ENCODE results near the gene USP40.

USP40 gene

DNA sequence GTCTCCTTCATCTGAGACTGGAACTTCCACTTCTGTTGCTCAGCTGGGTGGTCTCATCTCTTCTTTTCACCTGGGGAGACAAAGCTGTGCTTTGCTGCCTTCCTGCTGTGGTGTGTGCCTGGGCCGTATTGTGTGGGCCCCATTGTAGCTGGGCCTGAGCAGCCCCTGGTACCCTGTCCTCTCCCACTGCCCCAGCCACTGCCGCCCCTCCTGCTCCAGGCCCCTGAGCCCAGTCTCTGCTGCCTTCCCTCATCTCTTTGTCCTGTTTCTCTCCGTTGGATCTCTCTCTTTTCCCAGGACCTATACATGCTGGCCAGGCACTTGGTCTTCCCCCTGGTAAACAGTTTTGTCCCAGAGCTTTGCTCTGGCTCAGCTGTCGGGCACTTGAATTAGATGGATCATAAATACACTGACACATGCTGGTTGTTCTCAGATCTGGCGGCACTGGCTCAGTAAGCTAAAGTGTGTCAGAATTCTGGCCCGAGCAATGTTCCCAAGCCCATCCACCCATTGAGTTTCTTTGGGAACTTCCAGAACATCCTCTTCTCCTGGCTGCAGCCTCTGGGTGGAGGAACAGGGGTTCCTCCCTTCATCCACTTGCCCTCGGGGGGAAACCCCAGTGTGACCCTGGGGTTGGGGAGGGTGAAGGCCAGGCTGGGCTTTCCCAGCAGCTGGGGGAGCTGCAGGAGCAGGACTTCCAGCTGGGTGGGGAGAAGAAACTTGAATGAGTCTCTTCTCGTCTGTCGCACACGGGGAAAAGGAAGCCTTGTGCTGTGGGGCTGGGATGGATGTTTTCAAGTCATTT lies 113.3 kb downstream of the USP40 start:
- no peaks in the 10 kb centered on the region for H3K79me2 ChIP-seq (ENCODE audit: control insufficient read depth, insufficient read depth, low read length, poor library complexity)
- H3K18ac ChIP-seq (ENCODE audit: low read length), result no peak overlapping the region
- no peak overlapping the region for H3K9ac ChIP-seq (ENCODE audit: low read length)
- no peak overlapping the region for H3K14ac ChIP-seq (ENCODE audit: low read length)
- H2BK120ac ChIP-seq (ENCODE audit: insufficient read depth, low read length, poor library complexity), result no peak overlapping the region
- H3K4me1 ChIP-seq (ENCODE audit: control insufficient read depth in 1 of 2, insufficient read depth in 2 of 2, low read length in 2 of 2), result no peaks in the 10 kb centered on the region
- no peak overlapping the region for H3K23ac ChIP-seq (ENCODE audit: low read length)
- no peak overlapping the region for H3K4ac ChIP-seq (ENCODE audit: low read depth, low read length)
- no peak overlapping the region for H2BK12ac ChIP-seq (ENCODE audit: low read length)
- no peak overlapping the region for H2AFZ ChIP-seq (ENCODE audit: insufficient read depth, low read length, poor library complexity)
- no peak for DNase-seq
- H3K36me3 ChIP-seq (ENCODE audit: control insufficient read depth in 1 of 2, insufficient read depth in 2 of 2, low read length in 2 of 2), result peaks cover 46 to 53% of the 10 kb centered on the region in 2 experiments
- H3K9me3 ChIP-seq (ENCODE audit: insufficient read depth, low read depth, low read length), result no peaks in the 10 kb centered on the region
- H3K27me3 ChIP-seq (ENCODE audit: insufficient read depth, low read length), result no peaks in the 10 kb centered on the region
- no peak overlapping the region for H3K27ac ChIP-seq (ENCODE audit: low read depth, low read length)
- no peaks in the 10 kb centered on the region for H3K79me1 ChIP-seq (ENCODE audit: low read length)
- no peak overlapping the region for H4K91ac ChIP-seq (ENCODE audit: low read depth, low read length)
- H2BK5ac ChIP-seq (ENCODE audit: low read depth, low read length, poor library complexity), result no peak overlapping the region
- no peak overlapping the region for H3K4me2 ChIP-seq (ENCODE audit: low read length)
- no peak overlapping the region for H3K4me3 ChIP-seq (ENCODE audit: low read depth, low read length)
- no peak overlapping the region for H4K8ac ChIP-seq (ENCODE audit: low read depth, low read length)
- no CpG with 5 or more reads among the region's 10 CpGs for WGBS (ENCODE audit: extremely low coverage, insufficient coverage, insufficient read length)
- H2AK5ac ChIP-seq (ENCODE audit: low read length), result no peak overlapping the region
- no peak overlapping the region for H4K12ac ChIP-seq (ENCODE audit: low read depth, low read length)

DNA sequence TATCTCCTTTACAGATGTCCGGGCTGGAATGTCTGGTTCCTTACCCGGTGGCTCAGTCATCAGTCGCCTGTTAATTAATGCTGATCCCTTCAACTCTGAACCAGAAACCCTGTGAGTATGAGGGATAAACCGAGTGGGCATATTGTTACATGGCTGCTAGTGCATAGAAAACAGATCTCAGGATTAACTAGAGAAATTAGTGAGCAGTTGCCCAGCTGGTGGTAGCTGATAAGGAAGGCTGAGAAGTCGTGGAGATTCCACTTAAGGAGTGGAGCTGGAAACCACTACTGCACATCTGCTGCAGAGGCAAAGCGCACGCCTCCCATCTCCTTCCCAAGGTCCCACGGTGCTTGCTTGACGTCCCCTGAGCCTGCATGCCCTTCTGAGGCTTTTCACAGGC lies 114.6 kb downstream of the USP40 start:
- H2BK12ac ChIP-seq (ENCODE audit: low read length), result no peak overlapping the region
- H2BK120ac ChIP-seq (ENCODE audit: insufficient read depth, low read length, poor library complexity), result no peak overlapping the region
- no peak overlapping the region for H2AFZ ChIP-seq (ENCODE audit: insufficient read depth, low read length, poor library complexity)
- H3K36me3 ChIP-seq (ENCODE audit: control insufficient read depth in 1 of 2, insufficient read depth in 2 of 2, low read length in 2 of 2), result peaks cover 36 to 42% of the 10 kb centered on the region in 2 experiments
- H3K79me2 ChIP-seq (ENCODE audit: control insufficient read depth, insufficient read depth, low read length, poor library complexity), result no peaks in the 10 kb centered on the region
- no peak overlapping the region for H3K23ac ChIP-seq (ENCODE audit: low read length)
- no peak overlapping the region for H3K4me2 ChIP-seq (ENCODE audit: low read length)
- H3K18ac ChIP-seq (ENCODE audit: low read length), result no peak overlapping the region
- H3K4me3 ChIP-seq (ENCODE audit: low read depth, low read length), result no peak overlapping the region
- no peak overlapping the region for H3K4ac ChIP-seq (ENCODE audit: low read depth, low read length)
- WGBS (ENCODE audit: extremely low coverage, insufficient coverage, insufficient read length), result no CpG with 5 or more reads among the region's 9 CpGs
- no peak overlapping the region for H3K9ac ChIP-seq (ENCODE audit: low read length)
- H4K12ac ChIP-seq (ENCODE audit: low read depth, low read length), result no peak overlapping the region
- H3K27me3 ChIP-seq (ENCODE audit: insufficient read depth, low read length), result no peaks in the 10 kb centered on the region
- no peak overlapping the region for H3K27ac ChIP-seq (ENCODE audit: low read depth, low read length)
- no peaks in the 10 kb centered on the region for H3K9me3 ChIP-seq (ENCODE audit: insufficient read depth, low read depth, low read length)
- H2BK5ac ChIP-seq (ENCODE audit: low read depth, low read length, poor library complexity), result no peak overlapping the region
- H2AK5ac ChIP-seq (ENCODE audit: low read length), result no peak overlapping the region
- no peak overlapping the region for H3K14ac ChIP-seq (ENCODE audit: low read length)
- DNase-seq, result no peak
- H4K91ac ChIP-seq (ENCODE audit: low read depth, low read length), result no peak overlapping the region
- H3K79me1 ChIP-seq (ENCODE audit: low read length), result no peaks in the 10 kb centered on the region
- H4K8ac ChIP-seq (ENCODE audit: low read depth, low read length), result no peak overlapping the region
- no peaks in the 10 kb centered on the region for H3K4me1 ChIP-seq (ENCODE audit: control insufficient read depth in 1 of 2, insufficient read depth in 2 of 2, low read length in 2 of 2)

DNA sequence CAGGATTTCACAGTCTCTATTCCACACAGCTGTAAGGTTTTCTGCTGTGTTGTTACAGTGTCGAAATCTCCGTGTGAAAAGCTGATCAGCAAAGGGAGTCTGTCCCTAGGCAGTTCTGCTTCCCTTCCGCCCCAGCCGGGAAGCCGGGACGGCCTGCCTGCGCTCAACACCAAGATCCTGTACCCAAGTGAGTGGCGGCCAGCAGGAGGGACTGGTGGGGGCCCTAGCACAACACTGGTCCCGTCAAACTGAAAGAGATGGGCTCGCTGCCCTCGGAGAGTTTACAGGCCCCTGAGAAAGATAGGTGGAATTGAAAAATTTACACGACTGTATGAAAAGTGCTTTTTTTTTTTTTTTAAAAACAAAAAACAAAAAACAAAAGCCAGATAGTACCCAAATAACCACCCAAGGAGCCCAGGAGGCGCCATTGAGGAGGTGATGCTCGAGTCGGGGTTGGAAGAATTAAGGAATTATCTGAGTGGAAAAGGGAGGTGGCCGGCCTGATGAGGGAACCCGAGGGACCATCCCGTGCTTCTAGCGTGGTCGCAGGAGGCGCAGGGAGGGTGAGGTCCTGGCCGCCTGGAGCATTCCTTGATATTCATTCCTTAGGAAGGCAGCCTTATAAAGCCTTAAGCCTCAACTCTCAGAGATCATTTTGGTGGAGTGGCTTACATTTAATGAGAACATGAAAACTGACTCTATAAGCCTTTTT lies 115.6 kb downstream of the USP40 start:
- Histone ChIP-seq H3K27ac (ENCODE audit: low read depth, low read length) (no peak overlapping the region), H2AFZ (ENCODE audit: insufficient read depth, low read length, poor library complexity) (no peak overlapping the region), H3K4ac (ENCODE audit: low read depth, low read length) (no peak overlapping the region), H3K36me3 (ENCODE audit: control insufficient read depth in 1 of 2, insufficient read depth in 2 of 2, low read length in 2 of 2) (peaks cover 39 to 46% of the 10 kb centered on the region in 2 experiments), H3K23ac (ENCODE audit: low read length) (no peak overlapping the region), H3K14ac (ENCODE audit: low read length) (no peak overlapping the region), H3K9ac (ENCODE audit: low read length) (no peak overlapping the region), H3K4me1 (ENCODE audit: control insufficient read depth in 1 of 2, insufficient read depth in 2 of 2, low read length in 2 of 2) (no peaks in the 10 kb centered on the region), H3K4me2 (ENCODE audit: low read length) (no peak overlapping the region), H3K4me3 (ENCODE audit: low read depth, low read length) (no peak overlapping the region), H3K18ac (ENCODE audit: low read length) (no peak overlapping the region), H4K12ac (ENCODE audit: low read depth, low read length) (no peak overlapping the region), H2BK5ac (ENCODE audit: low read depth, low read length, poor library complexity) (no peak overlapping the region), H3K79me2 (ENCODE audit: control insufficient read depth, insufficient read depth, low read length, poor library complexity) (no peaks in the 10 kb centered on the region), H2AK5ac (ENCODE audit: low read length) (no peak overlapping the region), H3K79me1 (ENCODE audit: low read length) (no peaks in the 10 kb centered on the region), H4K8ac (ENCODE audit: low read depth, low read length) (no peak overlapping the region), H2BK12ac (ENCODE audit: low read length) (no peak overlapping the region), H3K9me3 (ENCODE audit: insufficient read depth, low read depth, low read length) (no peaks in the 10 kb centered on the region), H4K91ac (ENCODE audit: low read depth, low read length) (no peak overlapping the region), H3K27me3 (ENCODE audit: insufficient read depth, low read length) (no peaks in the 10 kb centered on the region), H2BK120ac (ENCODE audit: insufficient read depth, low read length, poor library complexity) (no peak overlapping the region)
- no CpG with 5 or more reads among the region's 22 CpGs for WGBS (ENCODE audit: extremely low coverage, insufficient coverage, insufficient read length)
- no peak for DNase-seq

DNA sequence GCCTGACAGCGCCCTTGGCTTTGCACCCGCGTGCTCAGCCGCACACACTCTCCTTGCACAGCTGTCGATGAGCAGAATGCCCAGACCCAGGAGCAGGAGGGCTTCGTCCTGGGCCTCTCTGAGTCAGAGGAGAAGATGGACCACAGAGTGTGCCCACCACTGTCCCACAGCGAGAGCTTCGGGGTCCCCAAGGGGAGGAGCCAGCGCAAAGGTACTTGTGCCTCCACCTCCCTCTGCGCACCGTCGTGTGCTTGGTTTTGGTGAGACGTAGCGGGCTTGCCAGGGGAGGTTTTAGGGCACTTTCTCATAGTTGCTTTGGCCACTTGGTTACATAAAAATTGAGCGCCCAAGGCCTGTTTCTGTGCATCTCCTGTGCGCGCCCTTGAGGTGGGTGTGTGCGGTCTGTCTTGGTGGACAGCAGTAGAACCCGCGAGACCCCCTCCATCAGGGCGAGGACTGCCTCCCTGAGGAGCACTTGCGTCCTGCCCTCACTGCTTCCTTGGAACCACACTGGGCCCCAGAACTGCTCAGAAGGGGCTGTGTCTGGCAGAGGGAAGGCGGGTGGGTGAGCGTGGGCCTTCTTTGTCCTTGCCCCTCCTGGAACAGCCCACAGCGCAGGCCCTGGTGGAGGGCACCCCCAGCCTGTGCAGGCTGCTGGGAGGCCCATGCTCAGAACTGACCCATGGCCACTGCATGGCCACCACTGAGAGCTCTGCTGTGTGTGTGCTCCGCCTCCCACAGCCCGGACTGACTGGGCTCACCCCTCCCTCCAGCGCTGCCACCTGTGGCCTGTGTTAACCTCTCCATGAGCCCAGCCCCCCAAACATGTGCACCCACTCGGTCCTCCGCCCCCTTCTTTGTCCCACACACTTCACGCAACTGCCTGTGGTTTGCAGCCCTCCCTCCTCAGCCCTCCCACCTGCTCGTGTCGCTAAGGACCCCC lies 116.4 kb downstream of the USP40 start:
- Histone ChIP-seq H3K79me1 (ENCODE audit: low read length) (no peaks in the 10 kb centered on the region), H4K8ac (ENCODE audit: low read depth, low read length) (no peak overlapping the region), H2BK120ac (ENCODE audit: insufficient read depth, low read length, poor library complexity) (no peak overlapping the region), H2AK5ac (ENCODE audit: low read length) (no peak overlapping the region), H2BK12ac (ENCODE audit: low read length) (no peak overlapping the region), H3K18ac (ENCODE audit: low read length) (no peak overlapping the region), H3K4me1 (ENCODE audit: control insufficient read depth in 1 of 2, insufficient read depth in 2 of 2, low read length in 2 of 2) (no peaks in the 10 kb centered on the region), H2BK5ac (ENCODE audit: low read depth, low read length, poor library complexity) (no peak overlapping the region), H3K4ac (ENCODE audit: low read depth, low read length) (no peak overlapping the region), H3K23ac (ENCODE audit: low read length) (no peak overlapping the region), H3K4me2 (ENCODE audit: low read length) (no peak overlapping the region), H3K27me3 (ENCODE audit: insufficient read depth, low read length) (no peaks in the 10 kb centered on the region), H3K9ac (ENCODE audit: low read length) (no peak overlapping the region), H3K36me3 (ENCODE audit: control insufficient read depth in 1 of 2, insufficient read depth in 2 of 2, low read length in 2 of 2) (peaks cover 39 to 52% of the 10 kb centered on the region in 2 experiments), H3K79me2 (ENCODE audit: control insufficient read depth, insufficient read depth, low read length, poor library complexity) (no peaks in the 10 kb centered on the region), H3K14ac (ENCODE audit: low read length) (no peak overlapping the region), H4K91ac (ENCODE audit: low read depth, low read length) (no peak overlapping the region), H3K4me3 (ENCODE audit: low read depth, low read length) (no peak overlapping the region), H3K9me3 (ENCODE audit: insufficient read depth, low read depth, low read length) (peaks cover under 1% of the 10 kb centered on the region), H2AFZ (ENCODE audit: insufficient read depth, low read length, poor library complexity) (no peak overlapping the region), H4K12ac (ENCODE audit: low read depth, low read length) (no peak overlapping the region), H3K27ac (ENCODE audit: low read depth, low read length) (no peak overlapping the region)
- no peak for DNase-seq
- no CpG with 5 or more reads among the region's 33 CpGs for WGBS (ENCODE audit: extremely low coverage, insufficient coverage, insufficient read length)
